HG03432 (cell line): Measurements from ENCODE around the gene LRRIQ1.
"Not testable (repeated sequence)": the region's sequence is repeated elsewhere in the genome, so short reads cannot be mapped to it uniquely, and the experiment has no call there.

Source experiments
- ATAC-seq: cut with Tn5 transposase; IDR thresholded peaks from one replicate; pipeline ENCODE4 v1.9.1; 2021; ENCODE audit warnings: mild to moderate bottlenecking, moderate library complexity; ENCODE audit not compliant: unreplicated experiment

The LRRIQ1 gene

DNA sequence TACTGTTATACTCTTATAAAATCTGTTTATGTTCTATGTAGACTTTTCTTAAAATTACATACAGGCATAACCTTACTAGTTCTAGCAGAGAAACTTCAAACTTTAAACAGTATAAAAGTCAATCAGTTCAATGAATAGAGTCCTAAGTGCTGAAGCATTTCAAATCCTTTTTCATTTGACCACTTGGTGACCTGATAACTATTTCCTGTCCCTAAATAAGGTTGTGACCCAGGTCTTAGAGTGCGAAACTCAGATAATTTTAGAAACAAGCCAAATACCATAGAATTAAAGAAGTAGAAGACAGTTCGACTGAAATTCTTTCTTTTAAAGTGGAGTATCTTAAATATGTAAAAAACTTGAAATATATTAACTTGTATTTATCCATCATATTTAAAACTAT, 147.7 kb downstream of the LRRIQ1 start:
- no peak for ATAC-seq

GRCh38 chr12:85186236-85186635, 150.1 kb downstream of the LRRIQ1 start:
- ATAC-seq = no peak

GRCh38 chr12:85188619-85189018, 152.5 kb downstream of the LRRIQ1 start:
- no peak for ATAC-seq

DNA sequence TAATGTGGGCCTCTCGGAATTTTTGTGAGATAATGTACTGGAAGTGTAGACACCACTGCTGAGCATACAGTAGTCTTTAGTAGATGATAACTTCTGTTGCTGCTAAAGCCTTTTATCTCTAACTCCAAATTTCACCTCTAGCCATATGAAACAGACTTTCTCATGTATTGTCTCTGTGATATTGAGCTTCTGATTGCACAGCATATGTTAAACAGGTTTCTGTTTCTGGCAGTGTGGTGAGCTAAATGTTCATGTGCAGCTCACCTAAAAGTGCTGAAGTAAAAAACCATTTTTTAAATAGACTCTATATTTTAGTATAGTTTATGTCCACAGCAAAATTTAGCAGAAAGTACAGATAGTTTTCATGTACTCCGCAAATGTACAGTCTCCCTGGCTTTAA, 154.6 kb downstream of the LRRIQ1 start:
- ATAC-seq = no peak

DNA sequence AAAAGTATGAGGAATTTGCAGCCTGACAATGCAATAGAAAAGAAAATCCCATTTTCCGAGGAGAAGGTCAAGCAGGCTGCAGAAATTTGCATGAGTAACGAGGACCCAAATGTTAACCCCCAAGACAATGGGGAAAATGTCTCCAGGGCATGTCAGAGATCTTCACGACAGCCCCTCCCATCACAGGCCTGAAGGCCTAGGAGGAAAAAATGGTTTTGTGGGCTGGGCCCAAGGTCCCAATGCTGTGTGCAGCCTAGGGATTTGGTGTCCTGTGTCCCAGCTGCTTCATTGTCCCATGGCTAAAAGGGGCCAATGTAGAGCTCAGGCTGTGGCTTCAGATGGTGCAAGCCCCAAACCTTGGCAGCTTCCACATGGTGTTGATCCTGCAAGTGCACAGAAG, 167.7 kb downstream of the LRRIQ1 start:
- ATAC-seq = not testable (repeated sequence)

DNA sequence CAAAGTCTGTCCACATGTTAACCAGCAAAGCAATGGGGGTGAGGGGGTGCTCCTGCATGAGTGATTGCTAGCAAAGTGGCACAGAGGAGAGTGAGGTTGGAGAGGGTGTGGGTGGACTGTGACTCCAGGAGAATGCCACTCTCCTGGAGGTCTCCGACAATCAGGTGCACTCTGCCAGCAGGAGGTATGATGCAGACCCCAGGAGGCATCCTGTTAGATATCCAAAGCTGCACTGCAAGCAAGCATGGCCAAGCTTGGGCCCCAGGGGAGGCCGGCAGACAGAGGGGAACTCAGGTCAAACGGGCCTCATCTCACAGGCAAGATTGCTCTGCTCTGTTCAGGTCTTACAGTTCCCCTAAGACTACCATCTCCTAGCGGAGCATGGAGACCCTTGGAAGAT, 170.4 kb downstream of the LRRIQ1 start:
- ATAC-seq = no peak

- ATAC-seq = not testable (repeated sequence)
Observed at GRCh38 chr12:85224339-85224738, 188.2 kb downstream of the LRRIQ1 start.

DNA sequence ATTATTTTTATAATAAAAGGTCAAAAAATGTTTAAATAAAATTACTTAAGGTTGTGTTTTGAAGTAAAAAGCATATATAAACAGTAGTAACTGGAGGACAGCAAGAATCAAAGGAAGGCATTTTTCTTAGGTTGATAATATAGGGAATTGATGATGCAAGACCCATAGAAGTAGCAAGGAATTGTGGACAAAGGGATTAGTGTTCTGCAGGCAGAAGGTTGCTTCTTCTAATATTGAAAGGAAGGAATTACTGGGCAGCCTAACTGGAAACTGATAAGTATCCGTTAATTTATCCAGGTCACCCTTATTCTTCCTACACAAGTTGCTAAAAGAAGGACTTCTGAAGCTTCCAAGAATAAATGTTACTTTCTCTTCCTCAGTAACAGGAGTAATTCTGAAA, 189.3 kb downstream of the LRRIQ1 start:
- no peak for ATAC-seq

DNA sequence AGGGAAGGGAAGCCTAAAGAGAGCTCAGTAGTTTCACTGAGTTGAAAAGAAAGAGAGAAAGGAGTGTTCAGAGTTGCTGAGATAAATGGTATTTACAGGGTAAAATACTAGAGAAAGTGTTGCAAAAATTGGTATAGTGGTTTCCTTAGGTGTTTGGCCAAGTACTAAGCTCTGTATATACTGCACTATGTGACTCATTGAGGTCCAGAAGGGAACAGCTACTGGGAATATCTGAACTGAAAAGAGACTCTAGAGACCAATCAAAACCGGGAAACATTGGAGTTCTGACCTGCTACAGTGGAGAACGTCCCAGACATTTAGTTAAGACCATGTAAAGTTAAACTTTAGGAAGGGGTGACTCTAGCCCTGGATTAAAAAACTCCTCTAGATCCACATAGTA, 201.2 kb downstream of the LRRIQ1 start:
- ATAC-seq = no peak

DNA sequence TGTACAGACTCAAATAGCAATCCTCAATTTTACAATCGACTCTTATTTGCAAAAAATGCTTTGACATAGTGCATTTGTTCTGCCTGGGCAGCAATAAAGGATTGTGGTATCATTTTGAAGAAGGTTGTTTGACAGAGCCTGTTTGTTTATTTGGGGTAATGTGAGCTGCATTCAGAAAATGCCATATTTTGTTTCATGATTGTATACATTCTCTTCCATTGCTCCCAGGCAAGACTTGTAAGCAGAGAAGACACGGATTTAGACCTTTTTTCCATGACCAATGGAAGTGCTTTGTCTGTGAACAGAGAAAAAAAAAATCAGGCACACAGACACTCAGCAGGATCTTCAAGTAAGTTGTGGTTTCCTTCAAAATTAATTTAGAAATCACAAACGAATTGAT, 208.4 kb downstream of the LRRIQ1 start:
- no peak for ATAC-seq

DNA sequence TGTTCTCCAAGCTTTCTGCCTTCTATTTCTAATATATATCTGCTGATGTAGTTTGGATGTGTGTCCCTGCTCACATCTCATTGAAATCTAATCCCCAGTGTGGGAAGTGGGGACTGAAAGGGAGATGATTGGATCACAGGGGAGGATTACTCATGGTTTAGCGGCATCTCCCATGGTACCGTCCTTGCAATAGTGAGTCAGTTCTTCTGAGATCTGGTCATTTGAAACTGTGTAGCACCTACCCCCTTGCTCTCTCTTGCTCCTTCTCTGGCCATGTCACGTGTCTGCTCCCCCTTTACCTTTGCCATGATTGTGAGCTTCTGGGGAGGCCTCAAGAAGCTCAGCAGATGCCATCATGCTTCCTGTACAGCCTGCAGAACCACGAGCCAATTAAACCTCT, 217.7 kb downstream of the LRRIQ1 start:
- ATAC-seq = no peak

- no peak for ATAC-seq
Observed at GRCh38 chr12:85257671-85258070, 221.5 kb downstream of the LRRIQ1 start.

GRCh38 chr12:85260447-85260846, 224.3 kb downstream of the LRRIQ1 start:
- no peak for ATAC-seq

DNA sequence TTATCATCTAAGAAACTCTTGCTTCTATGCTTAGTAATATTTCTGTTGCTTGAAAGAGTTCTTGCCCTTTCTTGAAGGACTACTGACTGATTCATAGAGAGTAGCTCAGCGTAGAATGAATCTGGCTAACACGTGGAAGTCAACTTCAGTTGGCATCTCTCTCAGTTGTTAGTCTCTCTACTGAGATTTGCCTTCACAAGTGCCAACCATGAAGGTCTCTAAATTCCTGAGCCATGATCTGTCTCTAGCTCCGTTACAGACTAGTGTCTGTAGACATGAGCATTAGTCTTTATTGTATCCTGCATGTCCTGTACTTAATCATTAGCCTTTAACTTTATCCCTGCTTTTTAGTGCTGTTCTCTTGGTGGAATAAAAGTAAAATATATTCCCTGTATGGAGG, 224.7 kb downstream of the LRRIQ1 start:
- no peak for ATAC-seq

DNA sequence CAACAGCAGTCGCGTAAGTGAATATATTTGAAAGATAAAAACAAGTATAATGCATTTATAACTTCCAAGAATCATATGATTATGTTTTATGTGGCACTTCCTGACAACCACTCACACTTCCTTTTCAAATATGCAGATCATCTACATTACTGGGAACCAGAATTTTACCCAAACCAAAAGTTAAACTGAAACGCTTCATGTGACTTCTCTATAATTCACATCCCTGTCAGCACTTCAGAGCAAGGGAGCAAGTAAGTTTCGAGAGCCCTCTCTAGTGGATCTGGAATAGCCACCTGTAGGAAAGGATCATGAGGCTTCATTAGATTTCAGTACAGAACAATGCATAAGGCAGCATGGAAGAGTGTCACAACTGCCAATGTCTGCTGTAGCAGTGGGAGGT, 230.2 kb downstream of the LRRIQ1 start:
- no peak for ATAC-seq

DNA sequence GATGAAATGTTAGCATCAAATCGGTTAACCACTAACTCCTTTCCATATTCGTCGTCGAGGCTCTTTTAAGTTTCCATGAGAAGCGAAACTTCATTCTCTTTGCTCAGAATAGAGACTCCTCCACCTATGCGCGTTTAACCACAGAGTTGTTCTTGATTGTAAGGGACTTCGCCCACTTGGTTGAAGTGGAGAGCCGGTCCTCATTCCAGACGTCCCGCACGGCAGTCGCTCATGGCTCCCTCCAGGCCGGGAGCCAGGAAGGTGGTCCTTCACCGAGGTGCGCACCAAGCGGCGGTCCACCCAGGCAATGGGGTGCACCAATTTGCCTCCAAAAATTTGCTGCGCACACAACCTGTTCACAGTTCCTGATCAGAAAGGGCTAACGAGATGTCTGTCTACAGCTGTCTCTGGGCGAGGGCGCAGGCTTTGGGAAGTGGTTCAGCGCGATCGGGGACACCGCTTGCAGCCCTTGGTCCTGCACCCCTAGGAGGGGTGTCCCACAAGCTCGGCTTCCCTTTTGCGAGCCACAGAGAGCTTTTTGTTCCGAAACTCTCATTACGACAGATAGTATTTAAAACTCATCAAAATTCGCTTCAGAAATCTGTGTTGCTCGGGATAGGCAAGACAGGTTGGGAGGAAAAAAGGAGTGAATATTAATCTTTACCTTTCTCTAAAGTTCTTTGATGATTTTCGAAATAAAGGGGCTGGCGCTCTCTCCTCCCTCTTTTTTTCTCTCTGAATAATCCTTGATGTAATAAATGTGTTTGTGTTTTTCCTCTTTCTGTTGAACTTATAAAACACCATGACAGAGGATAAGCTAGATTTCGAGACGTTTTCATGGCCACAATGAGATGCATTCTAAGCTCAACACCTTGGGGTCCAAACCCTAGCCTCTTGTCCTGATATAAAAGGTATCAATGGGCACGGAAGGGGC, 237.5 kb downstream of the LRRIQ1 start:
- no peak for ATAC-seq

GRCh38 chr12:85274315-85274651, 238.1 kb downstream of the LRRIQ1 start:
- no peak for ATAC-seq

- no peak for ATAC-seq
Observed at GRCh38 chr12:85275374-85275773, 239.2 kb downstream of the LRRIQ1 start.

DNA sequence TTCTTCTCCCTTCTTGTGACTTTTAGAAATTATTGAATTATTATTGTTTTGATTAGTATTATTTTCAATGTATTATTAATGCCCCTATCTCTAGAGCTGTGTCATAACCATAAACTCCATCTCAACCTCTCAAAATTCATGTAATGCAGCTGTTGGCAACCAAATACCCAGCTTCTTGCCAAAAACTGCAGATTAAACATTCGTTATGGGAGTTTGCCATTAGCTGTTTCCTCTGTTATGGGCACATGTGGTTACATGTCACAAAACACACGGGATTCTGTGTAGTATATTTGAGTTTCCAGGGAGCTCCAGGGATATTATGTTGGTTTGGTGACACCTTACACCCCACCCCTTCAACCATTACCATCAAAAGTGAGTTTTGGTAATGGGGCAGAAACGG, 241.0 kb downstream of the LRRIQ1 start:
- ATAC-seq = no peak

GRCh38 chr12:85277900-85278597, 241.9 kb downstream of the LRRIQ1 start:
- ATAC-seq = no peak

DNA sequence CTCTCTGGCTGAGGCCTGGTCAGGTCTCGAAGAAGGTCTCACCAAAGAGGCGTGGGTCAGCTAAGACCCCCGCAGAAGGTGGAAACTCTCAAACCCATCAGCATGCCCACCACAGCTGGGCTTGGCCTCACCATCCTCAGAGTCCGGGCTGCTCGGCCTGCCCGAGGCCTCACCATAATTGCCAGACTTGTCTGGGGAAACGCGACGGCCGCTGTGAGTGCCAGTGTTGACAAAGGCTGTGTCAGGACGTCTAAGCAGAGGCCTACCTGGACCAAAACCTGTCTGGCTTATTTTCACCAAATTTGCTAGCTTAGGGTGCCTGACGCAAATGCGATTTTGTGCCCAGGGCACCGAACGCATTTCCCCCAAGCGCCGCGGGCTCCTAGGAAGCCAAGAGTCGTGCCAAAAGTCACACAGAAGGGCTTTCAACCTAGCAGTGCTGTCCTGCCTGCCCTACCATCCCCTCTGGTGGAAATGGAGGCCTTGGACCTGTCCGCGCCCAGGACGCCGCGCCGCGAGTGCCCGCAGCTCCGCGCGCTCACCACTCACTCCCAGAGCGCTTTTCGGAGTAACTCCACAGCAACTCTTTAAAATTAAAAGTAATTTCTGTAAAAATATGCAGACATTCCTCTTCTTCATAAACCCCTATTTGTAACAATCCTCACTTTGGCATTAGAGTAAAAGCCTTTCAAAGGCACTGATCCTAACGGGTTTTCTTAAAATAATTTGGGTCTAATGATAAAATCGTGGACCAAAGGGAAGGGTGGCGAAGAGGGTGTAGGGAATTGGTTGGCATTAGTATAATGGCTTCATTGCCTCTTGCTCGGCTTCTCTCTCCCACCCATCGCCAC, 242.7 kb downstream of the LRRIQ1 start:
- no peak for ATAC-seq
